Measurements from ENCODE around the gene KY.

The KY gene, protein sequence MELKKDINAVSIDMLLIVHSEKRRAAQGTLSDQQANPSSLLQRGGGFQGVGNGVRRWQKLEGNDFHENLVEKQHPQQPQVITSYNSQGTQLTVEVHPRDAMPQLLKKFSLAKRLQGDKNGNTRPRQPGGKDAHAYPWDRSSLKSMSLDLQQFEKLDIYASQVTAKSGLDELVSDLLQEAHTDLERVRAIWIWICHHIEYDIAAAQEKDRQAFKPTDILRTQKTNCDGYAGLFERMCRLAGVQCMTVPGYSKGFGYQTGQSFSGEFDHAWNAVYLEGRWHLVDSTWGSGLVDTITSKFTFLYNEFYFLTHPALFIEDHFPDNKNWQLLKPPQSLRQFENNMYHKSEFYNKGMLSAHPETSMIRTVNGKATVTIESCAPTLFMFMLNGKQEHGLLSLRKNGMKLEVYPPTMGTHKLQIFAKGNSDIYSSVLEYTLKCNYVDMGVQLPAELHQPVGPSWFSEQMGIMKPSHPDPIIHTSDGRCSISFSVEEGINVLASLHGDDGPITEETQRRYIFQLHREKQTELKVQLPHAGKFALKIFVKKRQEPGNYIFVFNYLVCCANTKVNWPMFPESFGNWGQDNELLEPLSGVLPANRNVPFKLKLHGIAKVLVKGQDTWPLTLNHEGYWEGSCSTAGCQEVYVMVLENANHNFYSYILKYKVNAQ

DNA sequence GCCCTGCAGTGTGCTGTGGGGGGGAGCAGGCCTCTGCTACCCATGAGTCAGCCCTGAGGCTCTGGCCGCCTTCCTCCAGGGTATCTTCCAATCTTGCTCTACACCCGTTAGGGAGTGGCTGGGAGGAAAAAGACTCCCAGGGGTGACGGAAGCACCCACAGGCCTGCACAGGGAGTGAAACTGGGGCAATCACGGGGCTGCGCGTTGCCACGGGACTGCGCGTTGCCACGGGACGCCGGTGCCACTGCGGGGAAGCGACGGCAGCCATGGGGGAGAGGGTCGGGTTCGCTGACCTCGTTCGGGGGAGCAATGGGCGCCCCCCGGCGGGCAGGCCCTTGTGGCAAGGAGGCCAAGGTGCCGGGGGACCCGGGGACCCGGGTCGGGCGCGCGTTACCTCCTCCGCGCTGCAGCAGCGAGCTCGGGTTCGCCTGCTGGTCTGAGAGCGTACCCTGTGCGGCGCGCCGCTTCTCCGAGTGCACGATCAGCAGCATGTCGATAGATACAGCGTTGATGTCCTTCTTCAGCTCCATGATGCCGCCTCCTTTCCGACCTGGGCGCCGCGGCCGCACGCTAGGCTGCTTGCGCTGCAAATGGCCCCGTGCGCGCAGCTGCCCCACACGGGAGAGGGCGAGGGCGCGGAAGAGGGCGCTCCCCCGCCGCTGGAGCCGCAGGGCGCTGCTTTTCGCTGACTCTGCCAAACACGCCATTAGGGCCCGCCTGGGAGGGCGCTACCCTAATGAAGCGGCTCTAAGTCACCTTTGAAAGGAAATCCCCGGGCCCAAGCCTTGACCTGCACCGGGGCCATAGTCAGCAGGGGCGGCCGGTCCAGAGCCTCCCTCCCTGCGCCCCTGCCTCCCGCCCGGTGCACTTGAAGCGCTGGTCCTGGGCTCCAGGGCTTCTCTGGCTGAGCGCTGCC is at the start of gene KY:
Gene KY, minus strand, starts transcription at position 592 of the 916 bp plus-strand sequence. Its CDS starts 62 bp downstream, at position 530.
- DNase-seq (ENCODE audit: low read depth), result no peak

DNA sequence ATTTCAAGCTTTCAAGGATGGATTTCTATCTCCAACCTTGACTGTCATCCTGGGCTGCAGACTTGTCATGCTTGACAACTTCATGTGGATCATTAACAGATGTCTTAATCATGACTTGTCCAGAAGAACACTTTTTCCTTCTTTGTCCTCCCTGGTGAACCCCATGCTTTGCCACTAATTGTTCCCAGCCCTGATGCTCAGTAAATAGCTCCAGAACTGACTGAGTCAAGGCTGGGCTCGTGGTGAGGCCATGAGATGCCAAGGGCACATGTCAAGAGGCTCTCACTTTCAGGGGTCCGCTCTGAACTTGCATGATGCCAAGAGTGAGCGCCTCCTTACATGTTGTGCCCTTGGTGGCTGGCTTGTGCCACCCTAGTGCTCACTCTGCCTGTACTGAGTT is 48.9 kb upstream of the KY start:
- no peak for DNase-seq (ENCODE audit: low read depth)

DNA sequence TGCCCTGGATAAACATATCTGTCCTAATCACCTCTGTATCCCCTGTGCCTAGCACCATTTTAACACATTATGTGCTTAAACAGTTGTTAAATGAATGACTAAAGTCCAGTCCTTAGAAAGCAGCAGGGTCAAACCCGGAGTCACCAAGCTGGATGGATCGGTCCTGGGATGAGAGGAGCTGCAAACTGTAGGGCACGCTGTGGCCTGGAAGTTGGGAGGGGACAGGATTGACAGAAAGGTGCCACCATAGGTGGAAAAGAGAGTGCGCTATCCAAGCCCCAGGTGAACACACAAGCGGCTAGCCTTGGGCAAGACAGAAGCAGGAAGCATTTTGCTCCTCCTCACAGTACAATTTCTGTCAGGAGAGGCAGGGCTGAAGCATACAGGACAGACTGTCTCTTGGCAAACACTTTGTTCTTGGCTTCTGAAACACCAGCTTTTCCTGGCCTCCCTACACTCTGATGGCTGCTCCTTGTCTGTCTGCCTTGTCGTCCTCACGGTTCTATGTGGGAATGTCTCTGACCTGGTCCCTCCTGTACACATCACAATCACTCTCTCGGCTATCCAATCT is 48.4 kb upstream of the KY start:
- DNase-seq (ENCODE audit: low read depth), result no peak

DNA sequence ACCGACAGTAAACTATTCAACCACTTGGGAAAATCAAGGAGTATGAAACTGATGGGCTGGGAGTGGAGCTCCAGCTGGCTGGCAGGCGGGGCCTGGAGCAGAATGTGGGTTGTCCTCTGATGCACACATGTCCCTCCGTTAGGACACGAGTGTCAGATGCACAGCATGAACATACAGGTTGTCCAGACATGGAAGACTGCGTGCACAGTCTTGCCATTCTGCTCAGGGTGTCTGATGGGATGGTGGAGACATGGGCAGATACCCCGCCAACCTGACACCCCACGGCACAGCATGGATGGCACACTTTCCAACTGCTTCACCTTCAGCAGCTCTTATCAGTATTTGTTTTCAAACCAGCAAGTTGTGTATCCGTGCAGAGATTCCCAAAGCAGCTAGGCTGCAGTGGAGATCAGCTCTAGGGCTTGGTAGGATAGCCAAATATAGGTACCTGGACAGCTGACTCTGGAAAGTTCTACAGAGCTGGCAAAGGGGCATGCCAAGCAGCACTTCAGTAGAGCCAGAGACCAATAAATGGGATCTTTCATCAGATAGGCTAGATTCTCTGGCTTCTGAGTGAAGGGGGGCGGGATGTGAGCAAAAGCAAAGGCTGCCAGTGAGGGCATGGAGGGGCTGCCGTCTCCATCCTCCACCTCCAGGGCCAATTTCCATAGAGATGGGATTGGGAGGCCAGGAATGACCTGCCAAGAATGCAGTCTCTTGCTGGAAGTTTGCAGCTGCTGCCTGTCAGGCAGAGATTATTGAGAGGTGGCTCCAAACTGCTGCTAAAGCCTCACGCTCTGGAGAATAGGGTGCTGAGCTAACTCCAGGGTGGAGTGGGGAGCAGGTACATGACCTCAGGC is 47.2 kb upstream of the KY start:
- no peak for DNase-seq (ENCODE audit: low read depth)

DNA sequence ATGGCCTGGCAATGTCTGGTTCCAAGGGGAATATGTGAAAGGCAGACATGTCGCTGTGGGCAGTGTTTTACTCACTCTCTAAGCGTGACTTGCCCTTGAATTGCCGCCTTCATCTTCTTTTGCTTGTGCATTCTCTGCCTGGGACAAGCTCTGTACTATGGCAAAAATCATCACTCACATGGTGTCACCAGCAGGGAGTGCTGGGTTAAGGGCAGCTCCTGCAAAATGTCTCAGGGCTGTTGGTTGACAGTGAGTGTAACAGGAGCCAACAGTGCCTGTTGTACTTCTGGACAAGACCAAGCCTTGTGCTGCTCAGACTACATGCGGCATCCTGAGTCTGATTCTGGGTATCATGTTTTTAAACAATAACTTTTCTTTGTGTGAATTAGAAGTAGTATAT is 45.3 kb upstream of the KY start:
- no peak for DNase-seq (ENCODE audit: low read depth)

DNA sequence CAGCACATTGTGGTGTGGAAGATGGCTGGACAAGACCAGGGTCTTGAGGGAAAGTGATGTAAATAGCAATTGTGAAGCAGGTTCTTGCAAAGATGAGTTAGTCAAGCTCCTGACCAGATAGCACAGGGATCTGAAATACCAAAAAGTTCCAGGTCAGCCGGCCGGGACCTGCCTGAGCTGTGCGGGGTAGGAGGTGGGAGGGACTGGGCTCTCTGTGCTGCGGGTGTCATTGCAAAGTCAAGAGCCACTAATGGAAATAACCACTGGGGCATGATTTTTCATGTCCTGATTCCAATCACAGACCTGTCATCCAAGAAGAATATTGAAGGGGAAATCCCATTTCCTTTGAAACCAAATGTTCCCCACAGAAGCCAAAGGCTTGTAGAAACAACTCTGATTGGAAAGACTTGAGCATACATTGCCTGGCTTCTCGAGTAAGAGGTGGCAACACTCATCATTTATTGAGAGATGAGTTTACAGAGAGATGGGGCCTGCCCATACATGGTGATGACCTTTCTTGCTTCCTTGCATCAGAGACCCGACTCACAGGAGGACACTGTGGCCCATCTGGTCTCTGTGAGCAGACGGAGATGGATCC is 44.2 kb upstream of the KY start:
- DNase-seq (ENCODE audit: low read depth), result no peak

DNA sequence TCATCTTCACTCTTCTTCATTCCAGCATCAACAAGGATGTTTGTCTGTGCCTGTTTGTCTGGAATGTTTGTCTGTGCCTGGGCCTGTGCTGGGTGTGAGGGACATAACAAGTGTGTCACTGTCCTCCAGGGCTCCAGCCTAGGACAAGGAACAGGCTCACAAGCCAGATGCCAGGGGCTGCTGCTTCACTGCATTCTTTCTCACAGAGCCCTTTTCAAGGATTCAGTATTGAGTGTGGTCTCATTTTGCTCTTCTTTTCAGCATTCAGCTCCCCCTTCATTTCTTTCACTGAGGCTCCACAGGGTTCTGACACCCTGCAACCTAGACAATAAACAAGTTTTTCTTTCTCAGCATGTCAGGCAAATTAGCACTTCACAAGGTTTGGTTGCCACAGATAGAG is 43.6 kb upstream of the KY start:
- no peak for DNase-seq (ENCODE audit: low read depth)

DNA sequence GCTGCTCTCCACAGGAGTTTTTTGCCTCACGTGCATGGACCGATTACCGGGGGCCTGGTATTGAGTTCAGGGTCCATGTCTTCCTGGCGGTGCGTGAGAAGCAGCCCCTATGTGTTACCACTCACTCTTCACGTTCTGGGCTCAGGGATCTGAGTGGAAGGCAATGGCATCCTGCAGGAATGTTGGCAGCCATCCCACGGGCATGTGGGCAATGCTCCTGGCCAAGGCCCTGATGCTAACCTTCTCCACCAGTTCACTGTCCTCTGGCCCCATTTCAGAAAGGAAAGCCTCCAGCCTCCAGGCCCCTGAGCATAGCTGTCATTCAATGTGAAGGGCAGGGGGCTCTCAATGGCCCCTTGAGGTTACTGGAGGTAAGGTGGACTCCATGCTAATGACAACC is 43.0 kb upstream of the KY start:
- no peak for DNase-seq (ENCODE audit: low read depth)

DNA sequence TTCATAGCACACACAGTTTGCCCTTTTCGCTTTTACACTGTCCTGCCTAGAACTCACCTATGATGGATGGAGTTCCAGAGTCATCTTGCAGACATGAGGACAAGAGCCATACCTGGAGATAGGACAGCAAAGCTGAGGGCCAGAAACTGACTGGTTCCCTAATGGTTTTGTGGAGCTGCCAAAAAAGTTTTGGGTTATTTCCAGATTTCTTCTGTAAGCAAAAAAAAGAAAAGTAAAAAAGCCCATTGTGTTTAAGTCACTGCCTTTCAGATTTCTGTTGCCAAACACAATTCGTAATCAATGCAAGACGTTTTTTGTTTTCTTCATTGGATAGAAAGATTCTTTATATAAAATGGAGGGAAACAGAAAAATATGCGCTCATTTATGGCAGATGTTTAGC is 42.4 kb upstream of the KY start:
- no peak for DNase-seq (ENCODE audit: low read depth)

DNA sequence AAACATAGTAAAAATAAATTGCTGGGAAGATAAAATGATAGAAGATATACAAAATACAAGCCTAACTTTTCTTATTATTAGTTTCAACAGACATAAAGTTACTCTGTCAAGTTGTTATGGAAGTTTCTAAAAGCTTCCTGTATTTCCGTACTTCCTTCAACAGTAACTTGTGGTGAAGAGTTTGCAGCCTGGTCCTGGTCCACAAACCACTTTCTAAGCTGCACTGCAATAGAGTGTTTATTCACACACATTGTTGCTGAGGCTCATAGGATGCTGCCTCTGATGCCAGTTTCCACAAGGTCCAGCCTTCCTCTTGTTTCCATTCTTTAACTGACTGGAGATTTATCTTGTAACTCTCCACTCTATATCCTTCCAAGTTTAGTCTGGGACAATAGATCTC is 39.4 kb upstream of the KY start:
- DNase-seq (ENCODE audit: low read depth), result no peak

DNA sequence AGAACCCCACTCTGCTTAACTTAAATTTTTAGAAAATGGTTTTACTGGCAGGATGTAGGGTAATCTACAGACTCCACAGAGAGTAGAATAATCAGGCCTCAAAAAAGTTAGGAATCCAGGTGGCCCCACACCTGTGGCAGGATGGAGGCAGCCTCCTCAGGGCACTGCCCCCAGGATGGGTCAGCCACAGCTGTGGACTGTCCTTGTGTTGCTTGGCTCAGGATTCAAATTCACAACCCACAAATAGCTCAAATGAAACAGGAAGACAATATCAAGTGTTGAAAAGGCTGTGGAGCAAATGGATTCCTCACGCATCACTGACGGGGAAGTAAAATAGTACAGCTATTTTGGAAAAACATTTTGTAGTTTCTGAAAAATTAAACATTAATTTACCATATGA is 36.8 kb upstream of the KY start:
- no peak for DNase-seq (ENCODE audit: low read depth)

DNA sequence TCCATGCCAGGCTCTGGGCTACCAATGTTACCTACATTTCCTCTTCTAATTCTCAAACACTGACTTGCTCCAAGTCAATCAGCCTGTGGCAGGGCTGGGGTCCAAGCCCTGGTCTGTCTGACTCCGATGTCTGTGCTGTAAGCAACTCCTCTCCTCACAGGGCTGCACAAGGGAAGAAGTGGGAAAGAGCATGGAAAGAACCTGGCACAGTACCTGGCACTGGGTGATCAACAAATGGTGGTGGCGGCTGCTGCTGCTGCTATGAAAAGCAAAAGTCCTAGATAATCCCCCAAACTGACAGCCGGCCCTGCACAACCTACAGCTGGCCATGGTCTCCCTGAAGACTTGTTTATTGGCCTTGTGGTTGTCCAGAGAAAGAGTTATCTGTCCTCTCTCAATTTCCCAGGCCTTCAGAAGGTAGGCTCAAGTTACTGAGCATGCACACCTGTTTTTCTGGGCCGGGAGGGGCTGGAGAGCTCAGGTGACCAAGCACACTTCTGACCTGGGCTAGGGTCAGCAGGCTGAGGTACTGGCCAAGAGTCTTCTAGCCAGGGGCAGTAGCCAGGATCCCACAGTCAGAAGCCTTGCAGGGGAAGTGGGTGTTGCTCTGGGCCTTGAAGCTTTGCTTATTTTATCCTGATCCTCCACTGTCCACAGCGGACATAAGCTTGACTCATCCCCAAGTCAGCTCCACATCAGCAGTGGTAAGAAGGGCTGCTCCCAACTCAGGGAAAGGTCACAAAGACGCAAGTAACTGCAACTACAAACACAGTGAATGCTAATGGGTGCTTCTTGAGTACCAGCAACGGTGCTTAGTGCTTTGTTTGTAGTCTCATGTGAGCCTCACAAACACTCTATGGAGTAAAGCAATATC is 35.3 kb upstream of the KY start:
- no peak for DNase-seq (ENCODE audit: low read depth)

DNA sequence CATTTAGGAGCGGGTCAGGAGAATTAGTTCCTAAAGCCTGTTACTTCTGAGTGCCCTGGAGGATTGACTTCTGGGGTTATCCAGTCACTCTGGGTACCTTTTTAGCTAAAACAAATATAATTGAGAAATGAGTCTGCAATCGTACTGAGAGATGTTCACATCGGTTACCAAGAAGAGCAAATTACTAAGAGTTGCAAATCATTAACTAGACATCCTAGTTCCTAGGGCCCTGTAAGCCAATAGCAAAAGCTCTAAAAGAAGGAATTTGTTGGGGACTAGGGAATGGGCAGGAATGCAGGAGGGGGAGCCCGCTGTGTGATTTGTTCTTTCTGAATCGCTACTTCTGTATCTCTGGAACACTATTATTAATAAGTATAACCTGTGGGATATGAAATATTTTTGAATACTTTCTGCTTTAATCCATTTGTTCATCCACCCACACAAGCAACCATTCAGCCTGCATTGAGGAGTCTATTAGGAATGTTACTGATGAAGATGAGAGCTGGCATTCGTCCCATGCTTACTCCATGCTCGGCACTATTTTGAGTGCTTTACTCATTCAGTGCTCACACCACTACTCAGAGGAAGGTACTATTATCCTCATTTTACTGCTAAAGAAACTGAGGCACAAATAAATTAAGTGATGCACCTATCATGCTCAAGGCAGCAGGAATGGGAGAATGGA is 31.5 kb upstream of the KY start:
- DNase-seq (ENCODE audit: low read depth), result no peak

DNA sequence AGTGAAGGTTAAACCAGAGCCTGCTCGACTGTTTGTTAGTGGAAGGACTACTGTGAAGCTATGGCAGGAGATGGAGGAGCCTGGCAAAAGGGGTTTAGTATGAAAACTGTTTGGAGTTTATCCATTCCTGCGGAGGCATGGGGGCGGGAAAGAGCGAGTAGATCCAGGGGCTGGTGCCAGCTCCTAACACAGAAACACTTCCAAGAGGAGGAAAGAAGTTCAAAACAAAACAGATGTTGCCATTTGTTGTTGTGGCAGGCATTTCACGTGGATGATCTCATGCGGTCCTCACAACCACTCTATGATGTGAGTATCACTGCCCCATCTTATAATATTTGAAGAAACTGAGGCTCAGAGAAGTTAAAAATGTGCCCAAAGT is 30.7 kb upstream of the KY start:
- DNase-seq (ENCODE audit: low read depth), result no peak

DNA sequence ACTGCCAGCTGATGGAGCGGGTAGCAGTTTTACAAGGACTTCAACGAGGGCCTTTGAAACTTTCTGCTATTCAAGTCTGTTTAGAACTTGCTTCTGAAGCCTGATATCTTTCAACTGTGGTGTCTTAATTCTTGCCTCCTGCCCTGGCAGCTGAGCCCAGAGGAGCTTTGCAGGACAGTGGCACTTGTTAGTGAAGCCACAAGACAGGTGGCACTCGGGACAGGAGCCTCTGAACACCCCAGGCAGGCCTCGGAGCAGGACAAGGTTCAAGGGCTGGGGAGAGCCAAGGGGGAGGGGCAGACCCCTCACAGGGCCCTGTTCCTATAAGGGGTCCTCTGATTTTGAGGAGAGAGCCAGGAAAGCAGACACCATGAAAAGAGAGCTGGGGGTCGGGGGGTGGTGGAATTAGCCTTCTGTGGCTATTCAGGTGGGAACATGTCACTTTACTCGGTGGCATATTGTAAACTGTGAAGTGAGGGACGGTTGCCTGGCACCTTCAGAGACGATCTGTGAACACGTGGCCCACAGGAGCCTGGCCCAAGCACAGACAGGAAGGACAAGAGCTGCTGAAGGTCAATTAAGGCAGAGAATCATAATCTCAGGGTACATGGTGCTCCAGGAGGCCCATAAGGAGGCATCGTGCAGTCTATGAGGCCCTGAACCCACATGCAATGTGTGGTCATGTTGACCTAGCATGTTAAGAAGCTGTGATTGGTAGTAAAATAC is 30.1 kb upstream of the KY start:
- no peak for DNase-seq (ENCODE audit: low read depth)

DNA sequence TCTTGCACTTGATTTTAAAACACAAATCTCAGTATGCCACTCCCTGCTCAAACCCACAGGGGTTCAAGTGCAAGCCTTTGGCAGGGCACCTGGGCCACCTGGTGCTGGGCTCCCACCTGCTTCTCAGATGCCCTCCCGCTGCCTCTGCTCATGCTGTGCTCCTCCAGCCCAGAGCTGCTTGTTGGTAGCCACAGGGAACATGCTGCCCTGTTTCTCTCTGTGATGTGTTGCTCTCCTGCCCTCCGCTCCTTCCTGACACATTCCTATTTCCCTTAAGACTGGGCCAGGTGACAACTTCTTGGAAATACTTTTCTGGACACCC is 27.1 kb upstream of the KY start:
- no peak for DNase-seq (ENCODE audit: low read depth)

DNA sequence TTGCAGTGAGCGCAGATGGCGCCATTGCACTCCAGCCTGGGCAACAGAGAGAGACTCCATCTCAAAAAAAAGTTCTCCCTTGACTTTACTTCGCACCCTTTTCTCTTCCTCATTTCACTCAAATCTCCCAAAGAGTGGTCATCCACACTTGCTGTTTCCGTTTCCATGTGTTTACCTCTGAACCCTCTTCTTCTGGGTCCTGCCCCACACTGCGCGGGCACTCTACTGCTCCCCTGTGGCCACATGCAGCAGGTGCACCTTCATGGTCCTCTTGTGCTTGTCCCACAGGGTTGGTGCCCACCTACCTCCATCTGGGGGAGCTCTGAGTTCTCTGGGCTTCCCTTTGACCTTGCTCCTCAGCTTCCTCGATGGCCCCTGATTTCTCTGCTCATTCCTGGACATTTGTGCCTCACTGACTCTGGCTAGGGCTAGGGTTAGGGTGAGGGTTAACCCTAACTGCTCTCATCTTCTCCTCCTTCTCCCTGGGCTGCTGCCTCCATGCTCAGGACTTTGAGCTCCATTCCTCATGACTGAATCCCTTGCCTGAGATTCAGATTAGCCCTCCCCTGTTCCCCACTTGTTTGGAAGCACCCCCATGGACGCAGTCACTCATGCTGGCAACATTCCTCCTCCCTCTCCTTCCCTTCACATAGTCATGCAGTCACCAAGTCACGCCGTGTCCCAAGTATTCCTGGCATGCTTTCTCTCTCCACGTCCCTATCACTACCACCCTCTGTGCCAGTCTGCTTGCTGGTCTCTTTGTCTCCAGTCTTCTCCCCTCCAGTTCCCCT is 26.6 kb upstream of the KY start:
- DNase-seq (ENCODE audit: low read depth), result no peak

DNA sequence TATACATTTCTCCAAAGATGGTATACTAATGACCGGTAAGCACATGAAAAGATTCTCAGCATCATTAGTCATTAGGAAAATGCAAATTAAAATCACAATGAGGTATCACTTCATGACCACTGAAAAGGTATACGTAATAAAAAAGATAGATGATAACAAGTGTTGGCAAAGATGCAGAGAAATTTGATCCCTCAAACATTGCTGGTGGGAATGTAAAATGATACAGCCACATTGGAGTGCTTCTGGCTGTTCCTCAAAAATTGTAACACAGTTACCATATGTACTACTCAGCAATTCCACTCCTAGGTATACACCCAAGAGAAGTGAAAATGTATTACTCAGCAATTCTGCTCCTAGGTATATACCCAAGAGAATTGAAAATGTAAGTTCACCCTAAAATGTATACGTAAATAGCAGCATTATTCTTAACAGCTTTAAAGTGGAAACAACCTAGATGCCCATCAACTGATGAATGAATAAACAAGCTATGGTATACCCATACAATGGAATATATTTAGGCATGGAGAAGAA is 25.0 kb upstream of the KY start:
- DNase-seq (ENCODE audit: low read depth), result no peak
